Breast epithelium (tissue), 3 donors: ENCODE measurements around the gene TNNT2.

Experiments
- CTCF ChIP-seq, 3 donors: fragments of 450-650 bp; IDR thresholded peaks; one replicate each; pipeline ENCODE4 v1.5.1; 2016 to 2017; ENCODE audit warnings: antibody characterized with exemption in 3 of 3, mild to moderate bottlenecking in 3 of 3, moderate library complexity in 3 of 3
- POLR2AphosphoS5 ChIP-seq, 3 donors: sonication (generic); formaldehyde crosslinking; IDR thresholded peaks; one replicate each; pipeline ENCODE4 v1.6.1; 2017; ENCODE audit warnings: antibody characterized with exemption in 3 of 3

- TF ChIP-seq CTCF (IDR thresholded peaks at IDR 0.05) (no peak), POLR2AphosphoS5 (IDR thresholded peaks at IDR 0.05) (no peak)
Observed at GRCh38 chr1:201363467-201363866, 14.0 kb downstream of the TNNT2 start.
